HCT116 (cell line): Measurements from ENCODE around the gene IQCK.

ENCODE experiments used
- EZH2 ChIP-seq: fragments of 200-600 bp; sonication (generic); IDR thresholded peaks from 2 replicates; pipeline ENCODE4 v1.6.1; 2017; ENCODE audit warnings: antibody characterized with exemption, mixed run types
- JUND ChIP-seq: IDR thresholded peaks from 2 replicates; pipeline ENCODE4 v1.6.1; 2012
- POLR2A ChIP-seq: IDR thresholded peaks from 2 replicates; pipeline ENCODE4 v1.7.0; 2011; ENCODE audit warnings: borderline replicate concordance; ENCODE audit not compliant: insufficient read depth, insufficient read length; ENCODE audit errors: extremely low read depth
- RAD21 ChIP-seq: IDR thresholded peaks from 2 replicates; pipeline ENCODE4 v1.6.1; 2012; ENCODE audit warnings: low read depth, mild to moderate bottlenecking
- ZNF274 ChIP-seq: fragments of 200-500 bp; sonication (Bioruptor generic); IDR thresholded peaks from 2 replicates; pipeline ENCODE4 v1.6.1; 2014; ENCODE audit warnings: mild to moderate bottlenecking, low read depth, low read length, inconsistent platforms
- TF ChIP-seq, protein P1 (sequence below), 3 experiments: fragments of 200-600 bp in 1 of 3; sonication (generic) in 1 of 3; IDR thresholded peaks in 2 of 3; conservative IDR thresholded peaks in 1 of 3; 2 replicates each; pipeline ENCODE4 v1.5.1; 2012 to 2017; ENCODE audit warnings: low read depth in 2 of 3, low read length in 2 of 3, antibody characterized with exemption in 1 of 3, borderline replicate concordance in 1 of 3, control low read depth in 1 of 3, mild to moderate bottlenecking in 1 of 3, mixed read lengths in 1 of 3, mixed run types in 1 of 3, moderate library complexity in 1 of 3; ENCODE audit not compliant: insufficient read depth in 1 of 3

DNA sequence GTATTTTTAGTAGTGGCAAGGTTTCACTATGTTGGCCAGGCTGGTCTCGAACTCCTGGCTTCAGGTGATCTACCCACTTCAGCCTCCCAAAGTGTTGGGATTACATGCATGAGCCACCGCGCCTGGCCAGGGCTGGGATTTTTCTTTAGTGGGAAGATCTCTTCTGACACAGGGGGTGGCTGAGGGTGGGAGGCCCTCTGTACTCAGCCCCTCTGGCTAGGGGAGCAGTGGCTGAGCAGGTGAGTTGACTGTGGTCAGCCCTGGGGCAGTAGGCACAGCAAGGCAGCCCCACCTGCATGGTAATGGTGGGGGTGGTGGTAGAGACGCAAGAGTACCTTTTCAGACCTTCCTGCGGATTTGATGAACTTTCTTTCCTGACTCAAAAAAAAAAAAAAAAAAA lies 178.9 kb downstream of the IQCK start:
- no peak for TF ChIP-seq JUND
- no peak for TF ChIP-seq POLR2A
- TF ChIP-seq EZH2: no peak
- TF ChIP-seq, protein P1, sequence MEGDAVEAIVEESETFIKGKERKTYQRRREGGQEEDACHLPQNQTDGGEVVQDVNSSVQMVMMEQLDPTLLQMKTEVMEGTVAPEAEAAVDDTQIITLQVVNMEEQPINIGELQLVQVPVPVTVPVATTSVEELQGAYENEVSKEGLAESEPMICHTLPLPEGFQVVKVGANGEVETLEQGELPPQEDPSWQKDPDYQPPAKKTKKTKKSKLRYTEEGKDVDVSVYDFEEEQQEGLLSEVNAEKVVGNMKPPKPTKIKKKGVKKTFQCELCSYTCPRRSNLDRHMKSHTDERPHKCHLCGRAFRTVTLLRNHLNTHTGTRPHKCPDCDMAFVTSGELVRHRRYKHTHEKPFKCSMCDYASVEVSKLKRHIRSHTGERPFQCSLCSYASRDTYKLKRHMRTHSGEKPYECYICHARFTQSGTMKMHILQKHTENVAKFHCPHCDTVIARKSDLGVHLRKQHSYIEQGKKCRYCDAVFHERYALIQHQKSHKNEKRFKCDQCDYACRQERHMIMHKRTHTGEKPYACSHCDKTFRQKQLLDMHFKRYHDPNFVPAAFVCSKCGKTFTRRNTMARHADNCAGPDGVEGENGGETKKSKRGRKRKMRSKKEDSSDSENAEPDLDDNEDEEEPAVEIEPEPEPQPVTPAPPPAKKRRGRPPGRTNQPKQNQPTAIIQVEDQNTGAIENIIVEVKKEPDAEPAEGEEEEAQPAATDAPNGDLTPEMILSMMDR (IDR thresholded peaks at IDR 0.05 in 2 of 3, conservative IDR thresholded peaks at IDR 0.05 in 1 of 3; ENCODE audit: borderline replicate concordance in 1 of 3, insufficient read depth in 1 of 3, low read depth in 2 of 3, low read length in 2 of 3): no peak
- no peak for TF ChIP-seq RAD21
- TF ChIP-seq ZNF274: no peak
